DMS79 treated with DMSO at 0.1 percent for 48 hours (cell line): ENCODE results near the gene PCDHB4.
"Not testable (repeated sequence)": the region's sequence is repeated elsewhere in the genome, so short reads cannot be mapped to it uniquely, and the experiment has no call there.

ENCODE experiments used
- DNase-seq: peaks from one replicate; lab custom pipeline; 2025; lab: John Stamatoyannopoulos, UW

Gene PCDHB4

DNA sequence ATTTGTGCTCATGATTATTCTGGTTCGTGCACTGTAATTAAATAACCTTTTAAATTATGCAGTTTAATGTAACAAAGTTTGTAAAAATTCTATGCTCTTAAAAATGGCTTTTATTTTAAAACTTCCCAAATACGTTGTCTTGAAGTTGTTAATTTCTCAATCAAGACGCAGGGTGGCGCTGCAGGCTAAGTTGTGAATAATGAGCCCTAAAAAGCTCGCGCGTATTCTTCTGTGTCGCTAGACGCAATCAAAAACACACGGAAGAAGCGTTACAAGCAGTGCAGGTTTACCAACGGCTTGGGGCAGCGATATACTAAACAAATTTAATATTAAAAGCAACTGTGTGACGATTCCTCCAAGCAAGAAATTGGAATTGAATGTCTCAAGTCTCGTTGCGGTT is at the start of gene PCDHB4:
PCDHB4 (plus strand) TSS at position 256 of the 400 bp plus-strand sequence. CDS start 181 bp downstream, outside the sequence.
- DNase-seq = no peak

DNA sequence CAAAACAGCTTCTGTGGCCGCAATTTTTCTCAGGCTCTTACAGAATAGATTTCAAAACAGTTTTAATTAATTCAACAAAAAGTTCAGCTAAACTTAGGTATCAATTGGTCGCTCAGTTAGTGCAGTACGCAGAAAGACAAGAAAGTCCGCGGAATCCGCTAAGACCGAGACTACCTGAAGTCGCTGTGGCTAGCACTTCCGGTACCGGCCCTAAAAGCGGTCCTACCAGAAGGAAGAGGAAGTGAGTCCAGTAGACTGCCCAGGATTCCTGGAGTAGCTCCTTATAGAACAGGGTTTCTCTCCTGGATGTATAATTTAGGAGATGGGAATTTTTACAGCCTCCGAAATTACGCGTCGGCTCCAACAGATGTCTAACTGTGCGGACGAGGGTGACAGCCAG is 43.8 kb upstream of the PCDHB4 start:
- DNase-seq = no peak

- DNase-seq = no peak
Observed at GRCh38 chr5:141082228-141082627, 39.4 kb upstream of the PCDHB4 start.

GRCh38 chr5:141084487-141084989 is 37.1 kb upstream of the PCDHB4 start:
- DNase-seq = peak; percentile 75

- no peak for DNase-seq
Observed at GRCh38 chr5:141094481-141095262, 26.9 kb upstream of the PCDHB4 start, which contains the start of gene PCDHB2. Gene PCDHB2 (plus strand): TSS chr5:141094615. CDS start chr5:141094791, 176 bp downstream.

DNA sequence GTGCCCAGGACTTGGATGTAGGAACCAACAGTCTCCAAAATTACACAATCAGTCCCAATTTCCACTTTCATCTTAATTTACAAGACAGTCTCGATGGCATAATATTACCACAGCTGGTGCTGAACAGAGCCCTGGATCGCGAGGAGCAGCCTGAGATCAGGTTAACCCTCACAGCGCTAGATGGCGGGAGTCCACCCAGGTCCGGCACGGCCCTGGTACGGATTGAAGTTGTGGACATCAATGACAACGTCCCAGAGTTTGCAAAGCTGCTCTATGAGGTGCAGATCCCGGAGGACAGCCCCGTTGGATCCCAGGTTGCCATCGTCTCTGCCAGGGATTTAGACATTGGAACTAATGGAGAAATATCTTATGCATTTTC is 26.4 kb upstream of the PCDHB4 start:
- DNase-seq = no peak

- DNase-seq = not testable (repeated sequence)
Observed at GRCh38 chr5:141096181-141096580, 25.4 kb upstream of the PCDHB4 start.

DNA sequence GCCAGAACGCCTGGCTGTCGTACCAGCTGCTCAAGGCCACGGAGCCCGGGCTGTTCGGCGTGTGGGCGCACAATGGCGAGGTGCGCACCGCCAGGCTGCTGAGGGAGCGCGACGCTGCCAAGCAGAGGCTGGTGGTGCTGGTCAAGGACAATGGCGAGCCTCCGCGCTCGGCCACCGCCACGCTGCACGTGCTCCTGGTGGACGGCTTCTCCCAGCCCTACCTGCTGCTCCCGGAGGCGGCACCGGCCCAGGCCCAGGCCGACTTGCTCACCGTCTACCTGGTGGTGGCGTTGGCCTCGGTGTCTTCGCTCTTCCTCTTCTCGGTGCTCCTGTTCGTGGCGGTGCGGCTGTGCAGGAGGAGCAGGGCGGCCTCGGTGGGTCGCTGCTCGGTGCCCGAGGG is 25.0 kb upstream of the PCDHB4 start:
- DNase-seq = not testable (repeated sequence)

DNA sequence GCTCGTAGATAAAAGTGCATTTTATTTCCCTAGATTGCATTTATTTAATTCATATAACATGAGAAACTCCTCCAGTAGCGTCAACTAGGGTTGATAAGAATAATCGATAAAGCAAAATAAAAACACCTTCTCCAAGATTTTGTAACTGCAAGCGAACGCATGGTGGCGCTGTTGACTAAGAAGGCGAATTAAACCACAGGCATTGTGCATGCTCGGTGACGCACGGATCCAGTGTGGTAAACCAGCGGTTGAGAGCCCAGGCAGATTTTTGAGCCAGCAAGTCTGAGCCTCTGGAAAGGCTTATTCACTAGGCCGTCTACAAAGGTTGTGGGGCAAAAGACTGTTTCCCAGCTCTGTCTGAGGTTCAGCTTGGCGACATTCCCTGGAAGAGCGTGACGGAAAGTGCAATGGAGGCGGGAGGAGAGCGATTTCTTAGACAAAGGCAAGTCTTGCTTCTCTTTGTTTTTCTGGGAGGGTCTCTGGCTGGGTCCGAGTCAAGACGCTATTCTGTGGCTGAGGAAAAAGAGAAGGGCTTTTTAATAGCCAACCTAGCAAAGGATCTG is 21.3 kb upstream of the PCDHB4 start, which contains the start of gene PCDHB3:
PCDHB3 (plus strand) TSS at position 231 of the 563 bp plus-strand sequence; CDS start at position 408, 177 bp downstream.
- no peak for DNase-seq

DNA sequence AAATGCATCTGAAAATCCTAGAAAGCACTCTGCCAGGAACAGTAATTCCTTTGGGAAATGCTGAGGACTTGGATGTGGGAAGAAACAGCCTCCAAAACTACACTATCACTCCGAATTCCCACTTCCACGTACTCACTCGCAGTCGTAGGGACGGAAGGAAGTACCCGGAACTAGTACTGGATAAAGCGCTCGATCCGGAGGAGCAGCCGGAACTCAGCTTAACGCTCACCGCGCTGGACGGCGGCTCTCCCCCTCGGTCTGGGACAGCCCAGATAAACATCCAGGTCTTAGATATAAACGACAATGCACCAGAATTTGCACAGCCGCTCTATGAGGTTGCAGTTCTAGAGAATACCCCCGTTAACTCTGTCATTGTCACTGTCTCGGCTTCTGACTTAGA is 20.6 kb upstream of the PCDHB4 start:
- DNase-seq = no peak

DNA sequence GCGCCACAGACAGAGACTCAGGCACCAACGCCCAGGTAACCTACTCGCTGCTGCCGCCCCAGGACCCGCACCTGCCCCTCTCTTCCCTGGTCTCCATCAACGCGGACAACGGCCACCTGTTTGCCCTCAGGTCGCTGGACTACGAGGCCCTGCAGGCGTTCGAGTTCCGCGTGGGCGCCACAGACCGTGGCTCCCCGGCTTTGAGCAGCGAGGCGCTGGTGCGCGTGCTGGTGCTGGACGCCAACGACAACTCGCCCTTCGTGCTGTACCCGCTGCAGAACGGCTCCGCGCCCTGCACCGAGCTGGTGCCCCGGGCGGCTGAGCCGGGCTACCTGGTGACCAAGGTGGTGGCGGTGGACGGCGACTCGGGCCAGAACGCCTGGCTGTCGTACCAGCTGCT is 19.5 kb upstream of the PCDHB4 start:
- DNase-seq = not testable (repeated sequence)

GRCh38 chr5:141102471-141102870 is 19.1 kb upstream of the PCDHB4 start:
- DNase-seq = not testable (repeated sequence)

- DNase-seq = no peak
Observed at GRCh38 chr5:141105350-141105749, 16.3 kb upstream of the PCDHB4 start.

DNA sequence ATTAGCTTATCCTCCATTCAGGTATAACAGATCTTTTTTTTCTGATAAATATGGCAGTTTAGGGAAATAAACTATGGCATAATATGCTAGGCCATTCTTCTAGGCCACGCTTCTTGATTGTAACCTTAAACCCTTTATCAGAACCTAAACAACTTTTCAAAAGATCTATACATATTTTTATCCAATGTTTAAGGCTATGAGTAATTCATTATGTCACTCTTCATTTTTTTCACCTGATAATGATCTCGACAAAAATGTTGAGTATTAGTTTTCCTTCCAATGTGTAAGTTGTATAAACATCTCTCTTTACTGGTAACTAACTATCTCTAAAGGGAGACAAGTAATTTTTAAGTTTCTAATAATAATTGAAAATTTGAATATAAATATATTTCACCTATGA is 2.4 kb upstream of the PCDHB4 start:
- DNase-seq = no peak

GRCh38 chr5:141121985-141122384 is 367 bp downstream of the PCDHB4 start:
- no peak for DNase-seq

- DNase-seq = not testable (repeated sequence)
Observed at GRCh38 chr5:141123396-141124135, 1.9 kb downstream of the PCDHB4 start.

DNA sequence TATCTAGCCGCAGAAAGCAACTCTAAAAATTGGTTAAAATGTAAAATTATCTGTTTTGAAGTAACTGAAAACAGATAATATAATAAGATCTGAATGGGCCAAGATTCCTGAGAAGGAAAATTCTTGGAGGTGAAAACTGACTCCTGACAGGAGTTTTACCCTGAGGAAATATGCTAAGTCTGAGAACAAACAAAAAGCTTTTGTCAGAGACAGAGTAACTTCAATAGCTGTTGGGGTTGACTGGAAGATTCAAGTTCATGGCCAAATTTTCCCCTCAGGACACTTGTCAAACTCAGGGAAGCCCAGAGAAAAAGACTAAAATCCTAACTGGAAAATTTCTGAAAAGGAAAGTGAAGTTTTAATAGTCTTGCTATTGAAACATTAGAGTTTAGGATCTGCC is 5.7 kb downstream of the PCDHB4 start:
- no peak for DNase-seq

- no peak for DNase-seq
Observed at GRCh38 chr5:141135030-141135717, 13.6 kb downstream of the PCDHB4 start, which contains the start of gene PCDHB5. Gene PCDHB5 (plus strand): TSS chr5:141135206. CDS start chr5:141135435, 229 bp downstream.

GRCh38 chr5:141135718-141136266 is 14.2 kb downstream of the PCDHB4 start:
- DNase-seq = no peak

DNA sequence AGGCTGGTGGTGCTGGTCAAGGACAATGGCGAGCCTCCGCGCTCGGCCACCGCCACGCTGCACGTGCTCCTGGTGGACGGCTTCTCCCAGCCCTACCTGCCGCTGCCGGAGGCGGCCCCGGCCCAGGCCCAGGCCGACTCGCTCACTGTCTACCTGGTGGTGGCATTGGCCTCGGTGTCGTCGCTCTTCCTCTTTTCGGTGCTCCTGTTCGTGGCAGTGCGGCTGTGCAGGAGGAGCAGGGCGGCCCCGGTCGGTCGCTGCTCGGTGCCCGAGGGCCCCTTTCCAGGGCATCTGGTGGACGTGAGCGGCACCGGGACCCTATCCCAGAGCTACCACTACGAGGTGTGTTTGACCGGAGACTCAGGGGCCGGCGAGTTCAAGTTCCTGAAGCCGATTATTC is 15.7 kb downstream of the PCDHB4 start:
- not testable (repeated sequence) for DNase-seq

DNA sequence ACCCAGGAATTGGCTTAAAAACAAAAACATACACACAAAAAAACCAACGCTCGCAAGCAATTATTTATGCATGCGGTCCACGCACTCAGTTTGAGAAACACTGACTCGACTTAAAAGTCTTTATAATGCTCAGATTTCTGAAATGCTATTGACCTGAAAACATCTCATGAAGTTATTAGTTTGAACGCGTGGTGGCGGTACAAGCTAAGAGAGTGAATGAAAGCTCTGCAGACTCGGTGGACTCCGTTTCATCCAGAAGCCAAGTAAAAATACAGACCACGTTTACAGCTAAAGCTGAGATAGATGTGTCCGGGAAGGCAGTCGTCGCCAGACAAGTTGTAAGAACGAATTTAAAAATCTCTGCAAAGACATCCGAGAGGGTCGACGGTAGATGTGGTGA is 28.2 kb downstream of the PCDHB4 start, which contains the start of gene PCDHB6:
PCDHB6 (plus strand) TSS at position 246 of the 400 bp plus-strand sequence. CDS start 201 bp downstream, outside the sequence.
- DNase-seq = no peak
